Measurements from ENCODE around the gene TMEM158. TPM values are rescaled to one million over a fixed set of nuclear protein-coding genes. Genes with fewer than 3 reads are reported as not detected.

The TMEM158 gene
- total and polyA plus RNA-seq, 4 donors, result 0.07 to 3.7 (median 0.08) TPM; not detected in 1

GRCh38 chr3:45216021-45216609 is 10.0 kb downstream of the TMEM158 start:
- TF ChIP-seq JUND (IDR thresholded peaks at IDR 0.05) (no peak), MAX (IDR thresholded peaks at IDR 0.05) (no peak), ZBTB33 (IDR thresholded peaks at IDR 0.05) (no peak), TAF1 (conservative IDR thresholded peaks at IDR 0.05) (no peak), RXRA (IDR thresholded peaks at IDR 0.05) (no peak), RAD21 (IDR thresholded peaks at IDR 0.05) (no peak), SP1 (IDR thresholded peaks at IDR 0.05) (no peak), REST (IDR thresholded peaks at IDR 0.05) (no peak), NR2F2 (IDR thresholded peaks at IDR 0.05) (no peak), HNF4A (conservative IDR thresholded peaks at IDR 0.05) (no peak), FOXA2 (IDR thresholded peaks at IDR 0.05) (no peak), ATF3 (IDR thresholded peaks at IDR 0.05) (no peak), EGR1 (IDR thresholded peaks at IDR 0.05; ENCODE audit: low read depth in 2 of 2) (no peak), CTCF (IDR thresholded peaks at IDR 0.05; ENCODE audit: low read depth, low read length, missing input control) (no peak), HNF4G (IDR thresholded peaks at IDR 0.05) (no peak), YY1 (IDR thresholded peaks at IDR 0.05) (no peak), GABPA (IDR thresholded peaks at IDR 0.05 in 1 of 2, conservative IDR thresholded peaks at IDR 0.05 in 1 of 2) (no peak), FOXA1 (IDR thresholded peaks at IDR 0.05) (no peak)
- H3K27ac ChIP-seq (ENCODE audit: low read depth in 1 of 2, low read length in 2 of 2), result no peak overlapping the region
- no peaks in the 10 kb centered on the region for H3K4me1 ChIP-seq (ENCODE audit: control insufficient read depth in 4 of 4, insufficient read depth in 4 of 4, low read length in 3 of 4)
- no peak overlapping the region for H3K4me3 ChIP-seq (ENCODE audit: low read depth in 1 of 3, low read length in 3 of 3)
- H3K27me3 ChIP-seq (ENCODE audit: control insufficient read depth in 4 of 4, insufficient read depth in 4 of 4, low read length in 3 of 4), result peaks cover 0 to 4% (median 0%) of the 10 kb centered on the region in 4 donors
- H3K36me3 ChIP-seq (ENCODE audit: control insufficient read depth in 4 of 4, insufficient read depth in 3 of 4, low read depth in 1 of 4, low read length in 3 of 4), result no peaks in the 10 kb centered on the region
- no peaks in the 10 kb centered on the region for H3K9me3 ChIP-seq (ENCODE audit: control insufficient read depth in 4 of 4, low read length in 3 of 4)
- H3K9ac ChIP-seq (ENCODE audit: low read depth in 1 of 2, low read length in 2 of 2), result no peak overlapping the region
- WGBS, result 78% methylated on average over 10 of the region's 10 CpGs
- no peak for DNase-seq (ENCODE audit: low spot score)
